HG03159 (cell line): ENCODE results near the gene ARID5A.
"Not testable (repeated sequence)": the region's sequence is repeated elsewhere in the genome, so short reads cannot be mapped to it uniquely, and the experiment has no call there.

Experiments used
- ATAC-seq: cut with Tn5 transposase; IDR thresholded peaks from one replicate; pipeline ENCODE4 v1.9.1; 2021; ENCODE audit warnings: mild to moderate bottlenecking, moderate library complexity; ENCODE audit not compliant: unreplicated experiment

The ARID5A gene

GRCh38 chr2:96554293-96555145 is 18.0 kb downstream of the ARID5A start:
- no peak for ATAC-seq

- ATAC-seq, result no peak
These were observed 18.6 kb downstream of the ARID5A start for GRCh38 chr2:96555146-96555610.

GRCh38 chr2:96556441-96557330 is 20.1 kb downstream of the ARID5A start:
- ATAC-seq, result no peak

GRCh38 chr2:96557421-96557820 is 20.9 kb downstream of the ARID5A start:
- not testable (repeated sequence) for ATAC-seq

- ATAC-seq, result no peak
These were observed 21.5 kb downstream of the ARID5A start for GRCh38 chr2:96558061-96558460.

- no peak for ATAC-seq
These were observed 21.9 kb downstream of the ARID5A start for GRCh38 chr2:96558485-96558884.

GRCh38 chr2:96564026-96564425 is 27.5 kb downstream of the ARID5A start:
- ATAC-seq, result no peak

GRCh38 chr2:96564563-96564962 is 28.0 kb downstream of the ARID5A start:
- ATAC-seq, result no peak

GRCh38 chr2:96565111-96565510 is 28.6 kb downstream of the ARID5A start:
- ATAC-seq, result no peak

GRCh38 chr2:96568094-96568493 is 31.5 kb downstream of the ARID5A start:
- ATAC-seq, result no peak

GRCh38 chr2:96574364-96574763 is 37.8 kb downstream of the ARID5A start:
- ATAC-seq, result no peak

GRCh38 chr2:96575785-96576456 is 39.4 kb downstream of the ARID5A start:
- ATAC-seq, result no peak

- ATAC-seq, result no peak
These were observed 40.9 kb downstream of the ARID5A start for GRCh38 chr2:96577501-96577900.

GRCh38 chr2:96578731-96579130 is 42.2 kb downstream of the ARID5A start:
- ATAC-seq, result no peak

GRCh38 chr2:96579422-96579821 is 42.9 kb downstream of the ARID5A start:
- ATAC-seq, result no peak

GRCh38 chr2:96580771-96581170 is 44.2 kb downstream of the ARID5A start:
- ATAC-seq, result no peak

GRCh38 chr2:96584017-96584416 is 47.5 kb downstream of the ARID5A start:
- ATAC-seq, result no peak

- ATAC-seq, result no peak
These were observed 51.3 kb downstream of the ARID5A start for GRCh38 chr2:96587843-96588242.

- ATAC-seq, result no peak
These were observed 54.5 kb downstream of the ARID5A start for GRCh38 chr2:96591054-96591453.

- no peak for ATAC-seq
These were observed 54.9 kb downstream of the ARID5A start for GRCh38 chr2:96591494-96591893.

- no peak for ATAC-seq
These were observed 57.7 kb downstream of the ARID5A start for GRCh38 chr2:96594282-96594681.
